IMR-90 (cell line): ENCODE results near the gene KLHL42. TPM values are rescaled to one million over a fixed set of nuclear protein-coding genes. Genes with fewer than 3 reads are reported as not detected.

Source experiments
- ATAC-seq: fragments of 200-7000 bp; cut with Tn5 transposase; 2 replicates; pipeline ENCODE4 v1.9.1; 2020; ENCODE audit warnings: low read depth, mild to moderate bottlenecking, moderate library complexity
- BruUV-seq: library from RNA; stranded (reverse); fragments of 400-500 nt; replicated peaks from 2 replicates; lab custom pipeline; 2021; lab: Mats Ljungman, UMichigan
- CTCF ChIA-PET: fragments of 300-600 bp; formaldehyde crosslinking; extraction: SDS; loops from one replicate; lab custom pipeline; 2021; ENCODE audit warnings: antibody characterized with exemption; lab: Yijun Ruan, JAX
- POLR2A ChIA-PET: fragments of 300-600 bp; sonication (Branson Sonifier 250); formaldehyde crosslinking; loops from one replicate; lab custom pipeline; 2022; ENCODE audit warnings: antibody characterized with exemption; ENCODE audit not compliant: unreplicated experiment; lab: Charles Lee
- DNase-seq: peaks from one replicate; pipeline ENCODE4 v3.0.0; 2013
- H2AFZ ChIP-seq: replicated peaks from 2 replicates; pipeline ENCODE3; 2013; ENCODE audit warnings: low read length, mild to moderate bottlenecking; ENCODE audit not compliant: poor library complexity
- H2AK5ac ChIP-seq: 2 replicates; pipeline ENCODE4 v1.6.1; 2013; ENCODE audit warnings: low read depth, low read length, inconsistent platforms
- H2AK9ac ChIP-seq: replicated peaks from 2 replicates; pipeline ENCODE3; 2013; ENCODE audit warnings: mild to moderate bottlenecking, low read depth, low read length, moderate library complexity; ENCODE audit not compliant: poor library complexity
- H2BK120ac ChIP-seq: 2 replicates; pipeline ENCODE4 v1.6.1; 2013; ENCODE audit warnings: low read depth, low read length, inconsistent platforms
- H2BK15ac ChIP-seq: 3 replicates; pipeline ENCODE4 v1.6.1; 2013; ENCODE audit warnings: low read depth, low read length, inconsistent platforms
- H2BK20ac ChIP-seq: 2 replicates; pipeline ENCODE4 v1.6.1; 2013; ENCODE audit warnings: low read depth, mild to moderate bottlenecking, inconsistent platforms, low read length, moderate library complexity
- H2BK5ac ChIP-seq: 2 replicates; pipeline ENCODE4 v1.6.1; 2013; ENCODE audit warnings: mild to moderate bottlenecking, low read depth, low read length, inconsistent platforms; ENCODE audit not compliant: poor library complexity, severe bottlenecking
- H3K14ac ChIP-seq: replicated peaks from 2 replicates; pipeline ENCODE4 v1.6.1; 2013; ENCODE audit warnings: low read depth, low read length, inconsistent platforms
- H3K18ac ChIP-seq: 2 replicates; pipeline ENCODE4 v1.6.1; 2013; ENCODE audit warnings: low read depth, low read length, control low read depth
- H3K23ac ChIP-seq: 2 replicates; pipeline ENCODE4 v1.6.1; 2013; ENCODE audit warnings: low read depth, low read length, inconsistent platforms
- H3K27ac ChIP-seq: 2 replicates; pipeline ENCODE4 v1.5.1; 2013; ENCODE audit warnings: mild to moderate bottlenecking, control low read depth, low read length; ENCODE audit not compliant: insufficient read depth
- H3K27me3 ChIP-seq: 2 replicates; pipeline ENCODE4 v1.6.1; 2013; ENCODE audit warnings: low read length; ENCODE audit not compliant: control insufficient read depth, insufficient read depth
- H3K36me3 ChIP-seq: 2 replicates; pipeline ENCODE4 v1.6.1; 2013; ENCODE audit warnings: low read length, mixed read lengths; ENCODE audit not compliant: control insufficient read depth, insufficient read depth
- H3K4ac ChIP-seq: 2 replicates; pipeline ENCODE4 v1.6.1; 2013; ENCODE audit warnings: low read depth, low read length, inconsistent platforms
- H3K4me1 ChIP-seq: 2 replicates; pipeline ENCODE4 v1.6.1; 2013; ENCODE audit warnings: low read length, mixed read lengths; ENCODE audit not compliant: control insufficient read depth, insufficient read depth
- H3K4me2 ChIP-seq: 2 replicates; pipeline ENCODE4 v1.6.1; 2013; ENCODE audit warnings: low read depth, mild to moderate bottlenecking, control low read depth, low read length, moderate library complexity
- H3K4me3 ChIP-seq: 2 replicates; pipeline ENCODE4 v1.5.1; 2013; ENCODE audit warnings: low read depth, mild to moderate bottlenecking, control low read depth, low read length, moderate library complexity; ENCODE audit not compliant: insufficient read depth
- H3K56ac ChIP-seq: 2 replicates; pipeline ENCODE4 v1.6.1; 2013; ENCODE audit warnings: low read length, inconsistent platforms; ENCODE audit not compliant: insufficient read depth; ENCODE audit errors: extremely low read depth
- H3K79me1 ChIP-seq, 2 experiments: 2 replicates each; pipeline ENCODE4 v1.6.1; 2013; ENCODE audit warnings: low read length in 2 of 2, inconsistent platforms in 1 of 2, low read depth in 1 of 2
- H3K9ac ChIP-seq: 2 replicates; pipeline ENCODE4 v1.6.1; 2013; ENCODE audit warnings: low read depth, low read length, control low read depth
- H3K9me1 ChIP-seq: 2 replicates; pipeline ENCODE4 v1.6.1; 2013; ENCODE audit warnings: low read length, inconsistent platforms; ENCODE audit not compliant: insufficient read depth
- H3K9me3 ChIP-seq: 2 replicates; pipeline ENCODE4 v1.6.1; 2013; ENCODE audit warnings: low read length; ENCODE audit not compliant: control insufficient read depth, insufficient read depth
- H4K20me1 ChIP-seq: 2 replicates; pipeline ENCODE4 v1.6.1; 2013; ENCODE audit warnings: low read length, inconsistent platforms; ENCODE audit not compliant: insufficient read depth
- H4K5ac ChIP-seq: 2 replicates; pipeline ENCODE4 v1.6.1; 2013; ENCODE audit warnings: mild to moderate bottlenecking, low read depth, low read length, control low read depth
- H4K8ac ChIP-seq, 2 experiments: 2 replicates each; pipeline ENCODE4 v1.6.1; 2013; ENCODE audit warnings: low read depth in 2 of 2, low read length in 2 of 2, control low read depth in 1 of 2, inconsistent platforms in 1 of 2
- H4K91ac ChIP-seq: 2 replicates; pipeline ENCODE4 v1.6.1; 2013; ENCODE audit warnings: low read depth, low read length, inconsistent platforms; ENCODE audit not compliant: insufficient read depth
- BHLHE40 ChIP-seq: fragments of 150-350 bp; IDR thresholded peaks from 2 replicates; pipeline ENCODE4 v1.6.1; 2016; ENCODE audit warnings: mild to moderate bottlenecking, low read depth, low read length
- CHD1 ChIP-seq: IDR thresholded peaks from 2 replicates; pipeline ENCODE4 v1.6.1; 2012; ENCODE audit warnings: low read depth, low read length, improper control_type of control experiment
- CTCF ChIP-seq: conservative IDR thresholded peaks from 2 replicates; pipeline ENCODE4 v1.5.1; 2012; ENCODE audit warnings: mild to moderate bottlenecking, low read depth, low read length, improper control_type of control experiment
- FOS ChIP-seq: fragments of 150-350 bp; IDR thresholded peaks from 2 replicates; pipeline ENCODE4 v1.6.1; 2016; ENCODE audit warnings: low read depth, low read length
- MXI1 ChIP-seq: IDR thresholded peaks from 2 replicates; pipeline ENCODE4 v1.6.1; 2012; ENCODE audit warnings: low read depth, mild to moderate bottlenecking, low read length, moderate library complexity, borderline replicate concordance
- NFE2L2 ChIP-seq: fragments of 150-350 bp; IDR thresholded peaks from 2 replicates; pipeline ENCODE4 v1.6.1; 2016; ENCODE audit warnings: low read depth, mild to moderate bottlenecking, low read length
- RAD21 ChIP-seq: IDR thresholded peaks from 2 replicates; pipeline ENCODE4 v1.6.1; 2012; ENCODE audit warnings: low read length, improper control_type of control experiment
- RCOR1 ChIP-seq: IDR thresholded peaks from 2 replicates; pipeline ENCODE4 v1.6.1; 2012; ENCODE audit warnings: mild to moderate bottlenecking, low read length, improper control_type of control experiment; ENCODE audit not compliant: insufficient replicate concordance
- SMC3 ChIP-seq: fragments of 150-350 bp; IDR thresholded peaks from 2 replicates; pipeline ENCODE4 v1.6.1; 2016; ENCODE audit warnings: low read depth, mild to moderate bottlenecking, antibody characterized with exemption, low read length, moderate library complexity
- dilution Hi-C: fragments of 300-500 bp; cut with HindIII; formaldehyde crosslinking; loops from one replicate; pipeline ENCODE4 v1.14.3; 2018; ENCODE audit warnings: low sequenced_read_pairs; ENCODE audit not compliant: unreplicated experiment
- in situ Hi-C: fragments of 300-500 bp; cut with MboI; formaldehyde crosslinking; loops from 3 replicates; pipeline ENCODE4 v1.14.3; 2019; ENCODE audit warnings: low sequenced_read_pairs, inconsistent platforms, mixed read lengths
- intact Hi-C: fragments of 100-400 bp; cut with micrococcal nuclease; formaldehyde crosslinking; loops from 2 replicates; pipeline ENCODE4 v1.10.0; 2022
- polyA plus RNA-seq, 3 experiments: library from polyadenylated mRNA; depleted of rRNA; stranded (reverse); fragments of >200 nt; gene quantifications; 2 replicates each; pipeline ENCODE4 v1.2.3, GENCODE V29; 2012; ENCODE audit warnings: low replicate concordance in 1 of 3
- total RNA-seq: library from RNA; depleted of rRNA; stranded (reverse); fragments of >200 nt; gene quantifications from 2 replicates; pipeline ENCODE4 v1.2.3, GENCODE V29; 2012

KLHL42 gene
- total and polyA plus RNA-seq, 2 of the 4 experiments (the other 2 are of a cell fraction): 16.7 to 28.3 TPM

GRCh38 chr12:27851311-27851710 is 71.3 kb downstream of the KLHL42 start:
- BruUV-seq: no TSS peak
- Histone ChIP-seq H3K36me3 (no peaks in the 10 kb centered on the region), H2AK9ac (no peak overlapping the region), H3K9me1 (no peaks in the 10 kb centered on the region), H3K79me1 (no peaks in the 10 kb centered on the region), H2AFZ (no peak overlapping the region), H3K56ac (no peak overlapping the region), H3K4me1 (no peaks in the 10 kb centered on the region), H3K9ac (no peak overlapping the region), H2BK120ac (no peak overlapping the region), H4K5ac (no peak overlapping the region), H3K27me3 (no peaks in the 10 kb centered on the region; the same call in 1 of the 2 replicates), H2BK5ac (no peak overlapping the region), H2BK20ac (no peak overlapping the region), H4K8ac (no peak overlapping the region), H3K4ac (no peak overlapping the region), H3K4me3 (no peak overlapping the region), H2AK5ac (no peak overlapping the region), H3K18ac (no peak overlapping the region), H3K23ac (no peak overlapping the region), H3K4me2 (no peak overlapping the region), H4K91ac (no peak overlapping the region), H3K14ac (no peak overlapping the region), H4K20me1 (no peaks in the 10 kb centered on the region), H3K9me3 (no peaks in the 10 kb centered on the region; the same call in 1 of the 2 replicates), H3K27ac (no peak overlapping the region), H2BK15ac (no peak overlapping the region)
- CTCF ChIA-PET: interaction anchor here (0.6 to 1.2 kb wide), 2 partner anchors 11 to 523 kb away, joined by 3 to 7 read pairs; no protein-coding TSS in a partner anchor
- intact Hi-C loops (no loop called here), dilution Hi-C loops (no loop called here), in situ Hi-C loops (no loop called here)
- no peak for DNase-seq
- no peak for ATAC-seq
- POLR2A ChIA-PET: no interaction called here
- TF ChIP-seq SMC3 (no peak), BHLHE40 (no peak), CHD1 (no peak), FOS (no peak), RCOR1 (no peak), NFE2L2 (no peak), RAD21 (no peak), CTCF (no peak), MXI1 (no peak)
